CD4-positive, alpha-beta T cell (primary cell): ENCODE measurements around the gene GALNT1. TPM values are rescaled to one million over a fixed set of nuclear protein-coding genes. Genes with fewer than 3 reads are reported as not detected.

ENCODE experiments used
- ATAC-seq: fragments of 200-7000 bp; cut with Tn5 transposase; one replicate; pipeline ENCODE4 v1.10.0; 2022; ENCODE audit warnings: mild to moderate bottlenecking; ENCODE audit not compliant: poor library complexity
- CTCF ChIA-PET: fragments of 350-600 bp; sonication (Branson Sonifier 250); formaldehyde crosslinking; loops from one replicate; lab custom pipeline; 2021; ENCODE audit warnings: antibody characterized with exemption, inconsistent platforms; lab: Charles Lee
- POLR2A ChIA-PET: fragments of 350-600 bp; sonication (Branson Sonifier 250); formaldehyde crosslinking; loops from one replicate; lab custom pipeline; 2021; ENCODE audit warnings: antibody characterized with exemption, inconsistent platforms; lab: Charles Lee
- DNase-seq, 14 experiments: peaks; one replicate each; pipeline ENCODE4 v3.0.0-alpha.2; 2013 to 2020; ENCODE audit warnings: mixed read lengths in 2 of 14
- H3K27ac ChIP-seq, 2 donors: one replicate each; pipeline versions ENCODE4 v1.5.1 to v1.7.0; 2013; ENCODE audit warnings: low read length in 2 of 2, low read depth in 1 of 2, mild to moderate bottlenecking in 1 of 2
- H3K27me3 ChIP-seq, 2 experiments: 1 replicate in 1 of 2; 2 replicates in 1 of 2; pipeline versions ENCODE4 v1.6.1 to v1.7.0; 2013; ENCODE audit warnings: low read length in 2 of 2, control low read depth in 1 of 2, mild to moderate bottlenecking in 1 of 2, moderate library complexity in 1 of 2; ENCODE audit not compliant: insufficient read depth in 2 of 2, control insufficient read depth in 1 of 2
- H3K36me3 ChIP-seq: one replicate; pipeline ENCODE4 v1.6.1; 2013; ENCODE audit warnings: low read length, control low read depth; ENCODE audit not compliant: insufficient read depth
- H3K4me1 ChIP-seq: one replicate; pipeline ENCODE4 v1.6.1; 2013; ENCODE audit warnings: low read length, control low read depth; ENCODE audit not compliant: insufficient read depth
- H3K4me3 ChIP-seq: one replicate; pipeline ENCODE4 v1.5.1; 2013; ENCODE audit warnings: mild to moderate bottlenecking, low read length, moderate library complexity
- H3K9me3 ChIP-seq, 2 experiments: 1 replicate in 1 of 2; 2 replicates in 1 of 2; pipeline versions ENCODE4 v1.6.1 to v1.7.0; 2013; ENCODE audit warnings: low read length in 2 of 2, mild to moderate bottlenecking in 2 of 2, control low read depth in 1 of 2, moderate library complexity in 1 of 2; ENCODE audit not compliant: control insufficient read depth in 1 of 2, insufficient read depth in 1 of 2
- H3K27ac Mint-ChIP-seq: one replicate; pipeline ENCODE4 v1.8.0; 2020; ENCODE audit warnings: mixed read lengths
- H3K27me3 Mint-ChIP-seq: one replicate; pipeline ENCODE4 v1.8.0; 2021; ENCODE audit warnings: mixed read lengths
- H3K36me3 Mint-ChIP-seq: one replicate; pipeline ENCODE4 v1.8.0; 2021; ENCODE audit warnings: low read depth, mixed read lengths
- H3K4me1 Mint-ChIP-seq: one replicate; pipeline ENCODE4 v1.8.0; 2021; ENCODE audit warnings: low read depth, mixed read lengths
- H3K4me3 Mint-ChIP-seq: one replicate; pipeline ENCODE4 v1.8.0; 2020; ENCODE audit warnings: mild to moderate bottlenecking, mixed read lengths
- H3K9me3 Mint-ChIP-seq: one replicate; pipeline ENCODE4 v1.8.0; 2020; ENCODE audit warnings: mixed read lengths
- CTCF ChIP-seq: fragments of 200-600 bp; IDR thresholded peaks from one replicate; pipeline ENCODE4 v1.8.0; 2022; ENCODE audit warnings: antibody characterized with exemption, mild to moderate bottlenecking
- intact Hi-C, 2 experiments: fragments of 100-400 bp; cut with DNase I in 1 of 2; cut with micrococcal nuclease in 1 of 2; formaldehyde crosslinking; loops; one replicate each; pipeline versions ENCODE4 v1.15.1 to v1.9.0; 2023 to 2025; cut with DNase I, micrococcal nuclease
- total RNA-seq, 174 experiments: library from RNA in 2 of 174; stranded (reverse) in 2 of 174; gene quantifications; one replicate each; pipeline ENCODE4 v1.2.3 and lab custom pipeline; 2021 to 2026

Gene GALNT1
- total RNA-seq, 2 experiments from 2014 or later, result 16.1 to 17.9 TPM

- no peaks in the 10 kb centered on the region for H3K27me3 Mint-ChIP-seq
- Histone ChIP-seq H3K9me3 (peaks cover 0 to 24% of the 10 kb centered on the region in 2 experiments), H3K4me3 (no peak overlapping the region), H3K27me3 (no peaks in the 10 kb centered on the region), H3K4me1 (no peaks in the 10 kb centered on the region), H3K27ac (no peak overlapping the region), H3K36me3 (no peaks in the 10 kb centered on the region)
- no peak overlapping the region for H3K4me3 Mint-ChIP-seq
- no peak overlapping the region for H3K27ac Mint-ChIP-seq
- peaks cover 32% of the 10 kb centered on the region for H3K36me3 Mint-ChIP-seq
- TF ChIP-seq CTCF, result no peak
- intact Hi-C loops, result loop anchor here in 1 of 2 experiments (10.0 kb wide), 1 partner anchor 687 kb away; no protein-coding TSS in a partner anchor
- ATAC-seq, result no peak
- ChIA-PET CTCF (no interaction called here), POLR2A (no interaction called here)
- H3K4me1 Mint-ChIP-seq, result peaks cover 22% of the 10 kb centered on the region
- DNase-seq, result no peak
- H3K9me3 Mint-ChIP-seq, result peaks cover 4% of the 10 kb centered on the region
Measured at GRCh38 chr18:35597758-35598157, 16.2 kb downstream of the GALNT1 start.

GRCh38 chr18:35602193-35602820 lies 20.8 kb downstream of the GALNT1 start:
- DNase-seq (no peak), ATAC-seq (no peak)
- peaks cover 47% of the 10 kb centered on the region for H3K36me3 Mint-ChIP-seq
- no peak overlapping the region for H3K27ac ChIP-seq
- ChIA-PET POLR2A (interaction anchor here (0.9 kb wide), 1 partner anchor 104 kb away, joined by 3 read pairs; the partner anchor contains the start of gene INO80C), CTCF (interaction anchor here (1.1 kb wide), 1 partner anchor 15 kb away, joined by 3 read pairs; no protein-coding TSS in a partner anchor)
- H3K4me1 ChIP-seq, result no peaks in the 10 kb centered on the region
- no peaks in the 10 kb centered on the region for H3K27me3 Mint-ChIP-seq
- intact Hi-C loops, result no loop called here
- no peak overlapping the region for H3K4me3 ChIP-seq
- no peaks in the 10 kb centered on the region for H3K36me3 ChIP-seq
- H3K9me3 ChIP-seq, result peaks cover 0 to 34% of the 10 kb centered on the region in 2 experiments
- H3K27me3 ChIP-seq, result no peaks in the 10 kb centered on the region
- no peak for TF ChIP-seq CTCF
- H3K4me3 Mint-ChIP-seq, result no peak overlapping the region
- H3K9me3 Mint-ChIP-seq, result peaks cover 4% of the 10 kb centered on the region
- no peak overlapping the region for H3K27ac Mint-ChIP-seq
- H3K4me1 Mint-ChIP-seq, result peaks cover 26% of the 10 kb centered on the region

- ChIA-PET POLR2A (interaction anchor here (0.9 kb wide), 1 partner anchor 105 kb away, joined by 3 read pairs; the partner anchor contains the start of gene INO80C), CTCF (interaction anchor here (1.1 kb wide), 1 partner anchor 14 kb away, joined by 3 read pairs; no protein-coding TSS in a partner anchor)
- Histone ChIP-seq H3K27ac (no peak overlapping the region), H3K4me1 (no peaks in the 10 kb centered on the region), H3K9me3 (peaks cover 0 to 34% of the 10 kb centered on the region in 2 experiments), H3K27me3 (no peaks in the 10 kb centered on the region), H3K36me3 (no peaks in the 10 kb centered on the region), H3K4me3 (no peak overlapping the region)
- Mint-ChIP-seq H3K4me3 (no peak overlapping the region), H3K27ac (no peak overlapping the region), H3K27me3 (no peaks in the 10 kb centered on the region), H3K36me3 (peaks cover 47% of the 10 kb centered on the region), H3K4me1 (peaks cover 30% of the 10 kb centered on the region), H3K9me3 (peaks cover 4% of the 10 kb centered on the region)
- intact Hi-C loops, result no loop called here
- no peak for DNase-seq
- TF ChIP-seq CTCF, result no peak
- ATAC-seq, result no peak
Measured at GRCh38 chr18:35603008-35603407, 21.5 kb downstream of the GALNT1 start.
